ENCODE data around the gene KANK4. TPM values are rescaled to one million over a fixed set of nuclear protein-coding genes. Genes with fewer than 3 reads are reported as not detected.

KANK4 gene
- total and polyA plus RNA-seq, 9 donors, result 0.05 to 0.83 (median 0.19) TPM; not detected in 1

GRCh38 chr1:62317021-62317768 is 2.0 kb downstream of the KANK4 start:
- H3K4me1 ChIP-seq (ENCODE audit: insufficient read depth), result no peaks in the 10 kb centered on the region
- H3K9me3 ChIP-seq, result no peaks in the 10 kb centered on the region
- H3K27me3 ChIP-seq, result no peaks in the 10 kb centered on the region
- intact Hi-C loops (cut with DNase I), result no loop called here
- no peak for TF ChIP-seq POLR2A (IDR thresholded peaks at IDR 0.05)
- TF ChIP-seq CTCF (IDR thresholded peaks at IDR 0.05), result no peak
- TF ChIP-seq EP300 (IDR thresholded peaks at IDR 0.05), result no peak
- DNase-seq, result no peak
- H3K4me3 ChIP-seq, result no peak overlapping the region
- WGBS, 3 donors, result 89 to 97% (median 90%) methylated on average over 9 of the region's 9 CpGs
- no peak overlapping the region for H3K27ac ChIP-seq
- no peaks in the 10 kb centered on the region for H3K36me3 ChIP-seq

- no peaks in the 10 kb centered on the region for H3K4me1 ChIP-seq (ENCODE audit: insufficient read depth)
- H3K27ac ChIP-seq, result no peak overlapping the region
- no peak for TF ChIP-seq EP300 (IDR thresholded peaks at IDR 0.05)
- H3K27me3 ChIP-seq, result no peaks in the 10 kb centered on the region
- 73 to 78% (median 77%) methylated on average over 3 of the region's 3 CpGs for WGBS, 3 donors
- intact Hi-C loops (cut with DNase I), result no loop called here
- H3K9me3 ChIP-seq, result no peaks in the 10 kb centered on the region
- no peak for DNase-seq
- H3K4me3 ChIP-seq, result no peak overlapping the region
- H3K36me3 ChIP-seq, result no peaks in the 10 kb centered on the region
These were observed 3.1 kb downstream of the KANK4 start for GRCh38 chr1:62316135-62316534.

- 81 to 86% (median 85%) methylated on average over 5 of the region's 5 CpGs for WGBS, 3 donors
- Histone ChIP-seq H3K36me3 (no peaks in the 10 kb centered on the region), H3K27me3 (no peaks in the 10 kb centered on the region), H3K4me1 (ENCODE audit: insufficient read depth) (no peaks in the 10 kb centered on the region), H3K27ac (no peak overlapping the region), H3K9me3 (no peaks in the 10 kb centered on the region), H3K4me3 (no peak overlapping the region)
- TF ChIP-seq CTCF (IDR thresholded peaks at IDR 0.05) (no peak), POLR2A (IDR thresholded peaks at IDR 0.05) (no peak), EP300 (IDR thresholded peaks at IDR 0.05) (no peak)
- no peak for DNase-seq
- intact Hi-C loops (cut with DNase I), result no loop called here
These were observed 3.8 kb downstream of the KANK4 start for GRCh38 chr1:62315387-62315786.

- TF ChIP-seq POLR2A (IDR thresholded peaks at IDR 0.05) (no peak), CTCF (IDR thresholded peaks at IDR 0.05) (no peak), EP300 (IDR thresholded peaks at IDR 0.05) (no peak)
- Histone ChIP-seq H3K4me1 (ENCODE audit: insufficient read depth) (no peaks in the 10 kb centered on the region), H3K4me3 (no peak overlapping the region), H3K36me3 (no peaks in the 10 kb centered on the region), H3K9me3 (no peaks in the 10 kb centered on the region), H3K27ac (no peak overlapping the region), H3K27me3 (no peaks in the 10 kb centered on the region)
- WGBS, 3 donors, result 65 to 83% (median 78%) methylated on average over 16 of the region's 16 CpGs
- intact Hi-C loops (cut with DNase I), result no loop called here
- no peak for DNase-seq
These were observed 4.5 kb downstream of the KANK4 start for GRCh38 chr1:62314454-62315350.
